ENCODE data around the gene DNAJC8. TPM values are rescaled to one million over a fixed set of nuclear protein-coding genes. Genes with fewer than 3 reads are reported as not detected.
A peak's percentile ranks its signal among the peaks of the same experiment; 100 is the strongest.

Gene DNAJC8
- polyA plus RNA-seq, 3 donors: 30.6 to 118 (median 113) TPM

GRCh38 chr1:28190337-28190979 is 42.4 kb downstream of the DNAJC8 start:
- Mint-ChIP-seq H3K4me3 (peak overlapping the region in 1 of 2 donors; percentile 35), H3K9me3 (no peaks in the 10 kb centered on the region), H3K36me3 (peaks cover 10 to 21% of the 10 kb centered on the region in 2 donors), H3K27ac (peak overlapping the region; percentile 86 to 95 (median 93)), H3K4me1 (peaks cover 15% of the 10 kb centered on the region), H3K27me3 (ENCODE audit: low read depth in 3 of 3) (peaks cover 0 to 2% (median 1%) of the 10 kb centered on the region in 3 donors)
- Histone ChIP-seq H3K27ac (ENCODE audit: low read depth in 1 of 2, low read length in 2 of 2) (peak overlapping the region; percentile 75 to 78), H3K4me3 (replicated peaks in 1 of 3; ENCODE audit: low read depth in 2 of 3, low read length in 3 of 3) (peak overlapping the region in 1 of 3 experiments; percentile 40), H3K9me3 (replicated peaks in 1 of 2; ENCODE audit: control insufficient read depth in 1 of 2, insufficient read depth in 1 of 2, low read length in 2 of 2) (no peaks in the 10 kb centered on the region), H3K79me2 (ENCODE audit: insufficient read depth, low read length) (no peaks in the 10 kb centered on the region), H3K4me2 (replicated peaks; ENCODE audit: extremely low read depth, low read length, poor library complexity, severe bottlenecking) (peak overlapping the region; percentile 35), H3K36me3 (replicated peaks in 1 of 2; ENCODE audit: control insufficient read depth in 1 of 2, insufficient read depth in 2 of 2, low read length in 2 of 2) (peaks cover 0 to 10% of the 10 kb centered on the region in 2 donors), H3K4me1 (ENCODE audit: control insufficient read depth in 1 of 2, insufficient read depth in 2 of 2, low read length in 2 of 2) (peaks cover 18 to 19% of the 10 kb centered on the region in 2 donors), H3K9ac (ENCODE audit: insufficient read depth, low read length, poor library complexity, severe bottlenecking) (peak overlapping the region; percentile 16), H3K27me3 (ENCODE audit: control insufficient read depth in 2 of 2, insufficient read depth in 2 of 2, low read length in 2 of 2) (no peaks in the 10 kb centered on the region), H2AFZ (ENCODE audit: insufficient read depth, low read depth, low read length, poor library complexity, severe bottlenecking) (peak overlapping the region; percentile 69), H4K20me1 (ENCODE audit: insufficient read depth, low read length) (no peaks in the 10 kb centered on the region)
- TF ChIP-seq CTCF (IDR thresholded peaks at IDR 0.05): no peak
- peak; percentile 44 to 67 (median 60) for DNase-seq
- intact Hi-C loops (cut with micrococcal nuclease): no loop called here
- WGBS (ENCODE audit: insufficient coverage): 19% methylated on average over 3 of the region's 3 CpGs

GRCh38 chr1:28185071-28185470 is 47.8 kb downstream of the DNAJC8 start:
- no peak overlapping the region for H2AFZ ChIP-seq (ENCODE audit: insufficient read depth, low read depth, low read length, poor library complexity, severe bottlenecking)
- no peak overlapping the region for H3K4me2 ChIP-seq (replicated peaks; ENCODE audit: extremely low read depth, low read length, poor library complexity, severe bottlenecking)
- H3K4me3 ChIP-seq (replicated peaks in 1 of 3; ENCODE audit: low read depth in 2 of 3, low read length in 3 of 3): no peak overlapping the region
- peaks cover 1 to 4% (median 2%) of the 10 kb centered on the region in 3 donors for H3K27me3 Mint-ChIP-seq (ENCODE audit: low read depth in 3 of 3)
- H3K9me3 ChIP-seq (replicated peaks in 1 of 2; ENCODE audit: control insufficient read depth in 1 of 2, insufficient read depth in 1 of 2, low read length in 2 of 2): no peaks in the 10 kb centered on the region
- H3K36me3 Mint-ChIP-seq: peaks cover 0 to 7% of the 10 kb centered on the region in 2 donors
- no peaks in the 10 kb centered on the region for H3K36me3 ChIP-seq (replicated peaks in 1 of 2; ENCODE audit: control insufficient read depth in 1 of 2, insufficient read depth in 2 of 2, low read length in 2 of 2)
- intact Hi-C loops (cut with micrococcal nuclease): no loop called here
- peaks cover 14 to 19% of the 10 kb centered on the region in 2 donors for H3K4me1 ChIP-seq (ENCODE audit: control insufficient read depth in 1 of 2, insufficient read depth in 2 of 2, low read length in 2 of 2)
- peaks cover 18% of the 10 kb centered on the region for H3K4me1 Mint-ChIP-seq
- no peak overlapping the region for H3K4me3 Mint-ChIP-seq
- peaks cover 0 to 2% (median 0%) of the 10 kb centered on the region in 7 donors for H3K9me3 Mint-ChIP-seq
- no CpG with 5 or more reads among the region's 1 CpG for WGBS (ENCODE audit: insufficient coverage)
- DNase-seq: no peak
- no peaks in the 10 kb centered on the region for H3K27me3 ChIP-seq (ENCODE audit: control insufficient read depth in 2 of 2, insufficient read depth in 2 of 2, low read length in 2 of 2)
- H3K79me2 ChIP-seq (ENCODE audit: insufficient read depth, low read length): no peaks in the 10 kb centered on the region
- no peaks in the 10 kb centered on the region for H4K20me1 ChIP-seq (ENCODE audit: insufficient read depth, low read length)
- no peak overlapping the region for H3K9ac ChIP-seq (ENCODE audit: insufficient read depth, low read length, poor library complexity, severe bottlenecking)
- TF ChIP-seq CTCF (IDR thresholded peaks at IDR 0.05): no peak
- no peak overlapping the region for H3K27ac ChIP-seq (ENCODE audit: low read depth in 1 of 2, low read length in 2 of 2)
- H3K27ac Mint-ChIP-seq: peak overlapping the region in 1 of 7 donors; percentile 31
